ENCODE results near the gene MICAL1. TPM values are rescaled to one million over a fixed set of nuclear protein-coding genes. Genes with fewer than 3 reads are reported as not detected.

Gene MICAL1
- total and polyA plus RNA-seq, 10 of the 15 experiments (the other 5 are each of a cell fraction or from before 2014, with no cell fraction given): 0.32 to 71.6 (median 45.3) TPM

DNA sequence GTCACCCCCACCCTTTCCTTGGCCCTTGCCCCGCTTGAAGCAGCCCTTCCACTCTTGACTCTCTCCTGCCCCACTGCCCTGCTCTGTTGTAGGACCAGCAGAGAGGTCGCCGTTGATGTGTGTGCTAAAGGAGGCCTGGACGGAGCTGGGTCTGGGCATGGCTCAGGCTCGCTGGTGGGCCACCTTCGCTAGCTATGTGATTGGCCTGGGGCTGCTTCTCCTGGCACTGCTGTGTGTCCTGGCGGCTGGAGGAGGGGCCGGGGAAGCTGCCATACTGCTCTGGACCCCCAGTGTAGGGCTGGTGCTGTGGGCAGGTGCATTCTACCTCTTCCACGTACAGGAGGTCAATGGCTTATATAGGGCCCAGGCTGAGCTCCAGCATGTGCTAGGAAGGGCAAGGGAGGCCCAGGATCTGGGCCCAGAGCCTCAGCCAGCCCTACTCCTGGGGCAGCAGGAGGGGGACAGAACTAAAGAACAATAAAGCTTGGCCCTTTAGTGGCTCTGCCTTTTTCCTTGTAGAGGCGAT is 12.1 kb downstream of the MICAL1 start:
- DNase-seq (ENCODE audit: low read depth, low spot score): no peak
- H3K27ac ChIP-seq (ENCODE audit: control insufficient read depth, insufficient read depth): no peak overlapping the region
- H3K4me3 ChIP-seq: no peak overlapping the region
- ChIA-PET POLR2A (interaction anchor here (1.2 to 5.5 kb wide), 3 partner anchors 11 to 61 kb away, joined by 3 to 74 read pairs (median 17); partner anchors contain the start of genes CD164 and MICAL1), RAD21 (ENCODE audit: unreplicated experiment) (interaction anchor here (0.7 to 4.4 kb wide), 3 partner anchors 15 to 255 kb away, joined by 3 to 34 read pairs (median 3); partner anchors contain the start of gene ZBTB24), SMC1A (ENCODE audit: uncharacterized antibody, unreplicated experiment) (interaction anchor here (1.2 to 4.7 kb wide), 6 partner anchors 11 to 250 kb away, joined by 3 to 34 read pairs (median 6); partner anchors contain the start of genes MICAL1 and ZBTB24), CTCF (interaction anchor here (1.6 to 4.8 kb wide), 5 partner anchors 10 to 37 kb away, joined by 6 to 30 read pairs (median 19); partner anchors contain the start of genes MICAL1 and ZBTB24)
- H2AFZ ChIP-seq (ENCODE audit: control insufficient read depth, low read depth, low read length): no peak overlapping the region
- intact Hi-C loops (cut with micrococcal nuclease; ENCODE audit: unreplicated experiment): no loop called here
- no peaks in the 10 kb centered on the region for H4K20me1 ChIP-seq (ENCODE audit: control insufficient read depth, insufficient read depth)
- in situ Hi-C loops (cut with MboI): no loop called here
- no peak for FAIRE-seq
- peaks cover 7% of the 10 kb centered on the region for H3K79me2 ChIP-seq (ENCODE audit: control insufficient read depth, insufficient read depth, low read length)
- WGBS (ENCODE audit: insufficient coverage, insufficient replicate concordance, low lambda C conversion rate, missing lambda C conversion rate): 88% methylated on average over 9 of the region's 10 CpGs
- H3K36me3 ChIP-seq (ENCODE audit: control insufficient read depth in 2 of 2, insufficient read depth in 2 of 2, low read length in 1 of 2): peaks cover 11 to 19% of the 10 kb centered on the region in 2 experiments
- no peak overlapping the region for H3K9ac ChIP-seq (ENCODE audit: control insufficient read depth, insufficient read depth, low read length)
- TF ChIP-seq POLR2A (IDR thresholded peaks at IDR 0.05; ENCODE audit: low read depth, low read length): 0 out of 2 replicates have a peak, but pooled peaks have one; percentile 38
- no peak for TF ChIP-seq DPF2 (IDR thresholded peaks at IDR 0.05)
- no peak overlapping the region for H3K4me2 ChIP-seq (ENCODE audit: control insufficient read depth, insufficient read depth)
- no peaks in the 10 kb centered on the region for H3K9me3 ChIP-seq (replicated peaks; ENCODE audit: control insufficient read depth, insufficient read depth, low read length)
- no peak for ATAC-seq
- H3K27me3 ChIP-seq (replicated peaks in 1 of 2; ENCODE audit: control insufficient read depth in 2 of 2, insufficient read depth in 2 of 2, low read length in 1 of 2): no peaks in the 10 kb centered on the region
- BruUV-seq (replicated peaks): no TSS peak
- peaks cover 12% of the 10 kb centered on the region for H3K4me1 ChIP-seq (ENCODE audit: control insufficient read depth, insufficient read depth, low read length)

DNA sequence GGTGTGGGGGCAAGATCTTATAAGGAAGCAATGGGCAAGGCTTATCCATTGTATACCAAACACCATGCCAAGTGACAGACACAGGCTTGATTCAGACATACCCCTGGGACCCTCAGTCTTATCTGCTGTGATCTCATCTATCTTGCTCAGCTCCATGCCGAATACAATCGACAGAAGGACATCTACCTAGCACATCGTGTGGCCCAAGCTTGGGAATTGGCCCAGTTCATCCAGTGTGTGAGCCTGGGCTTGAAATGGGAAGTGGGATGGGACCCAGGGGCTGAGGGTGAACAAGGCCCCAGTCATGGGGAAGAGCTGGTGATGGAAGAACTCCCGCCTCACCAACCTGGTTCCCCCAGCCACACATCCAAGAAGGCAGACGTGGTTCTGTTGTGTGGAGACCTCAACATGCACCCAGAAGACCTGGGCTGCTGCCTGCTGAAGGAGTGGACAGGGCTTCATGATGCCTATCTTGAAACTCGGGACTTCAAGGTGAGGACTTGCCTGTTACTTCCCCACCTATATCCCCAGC is 13.1 kb downstream of the MICAL1 start:
- H3K4me1 ChIP-seq (ENCODE audit: control insufficient read depth, insufficient read depth, low read length): peaks cover 12% of the 10 kb centered on the region
- DNase-seq (ENCODE audit: low read depth, low spot score): no peak
- H4K20me1 ChIP-seq (ENCODE audit: control insufficient read depth, insufficient read depth): no peaks in the 10 kb centered on the region
- no peak overlapping the region for H3K4me3 ChIP-seq
- ChIA-PET RAD21 (ENCODE audit: unreplicated experiment) (interaction anchor here (1.0 to 4.4 kb wide), 5 partner anchors 23 to 63 kb away, joined by 3 to 34 read pairs (median 4); partner anchors contain the start of gene ZBTB24), CTCF (interaction anchor here (0.6 to 4.8 kb wide), 10 partner anchors 8 to 675 kb away, joined by 3 to 30 read pairs (median 9); partner anchors contain the start of genes CD164, MICAL1 and ZBTB24), POLR2A (interaction anchor here (1.2 to 5.5 kb wide), 6 partner anchors 12 to 60 kb away, joined by 4 to 74 read pairs (median 7); partner anchors contain the start of genes CD164 and MICAL1), SMC1A (ENCODE audit: uncharacterized antibody, unreplicated experiment) (interaction anchor here (1.3 to 4.7 kb wide), 9 partner anchors 12 to 254 kb away, joined by 3 to 34 read pairs (median 6); partner anchors contain the start of genes MICAL1 and ZBTB24)
- H3K9me3 ChIP-seq (replicated peaks; ENCODE audit: control insufficient read depth, insufficient read depth, low read length): no peaks in the 10 kb centered on the region
- in situ Hi-C loops (cut with MboI) (no loop called here), intact Hi-C loops (cut with micrococcal nuclease; ENCODE audit: unreplicated experiment) (no loop called here)
- peaks cover 7% of the 10 kb centered on the region for H3K79me2 ChIP-seq (ENCODE audit: control insufficient read depth, insufficient read depth, low read length)
- H3K27ac ChIP-seq (ENCODE audit: control insufficient read depth, insufficient read depth): no peak overlapping the region
- no peak for FAIRE-seq
- H3K4me2 ChIP-seq (ENCODE audit: control insufficient read depth, insufficient read depth): peak overlapping the region; percentile 97
- peaks cover 11 to 19% of the 10 kb centered on the region in 2 experiments for H3K36me3 ChIP-seq (ENCODE audit: control insufficient read depth in 2 of 2, insufficient read depth in 2 of 2, low read length in 1 of 2)
- no TSS peak for BruUV-seq (replicated peaks)
- 92% methylated on average over 6 of the region's 6 CpGs for WGBS (ENCODE audit: insufficient coverage, insufficient replicate concordance, low lambda C conversion rate, missing lambda C conversion rate)
- no peaks in the 10 kb centered on the region for H3K27me3 ChIP-seq (replicated peaks in 1 of 2; ENCODE audit: control insufficient read depth in 2 of 2, insufficient read depth in 2 of 2, low read length in 1 of 2)
- no peak overlapping the region for H2AFZ ChIP-seq (ENCODE audit: control insufficient read depth, low read depth, low read length)
- H3K9ac ChIP-seq (ENCODE audit: control insufficient read depth, insufficient read depth, low read length): no peak overlapping the region
- no peak for ATAC-seq
- TF ChIP-seq MTA2 (IDR thresholded peaks at IDR 0.05; ENCODE audit: low read depth) (no peak), YBX1 (IDR thresholded peaks at IDR 0.05) (no peak), POLR2AphosphoS2 (IDR thresholded peaks at IDR 0.05; ENCODE audit: low read depth, low read length) (peak; percentile 25; the same call in 1 of the 2 replicates), POLR2AphosphoS5 (IDR thresholded peaks at IDR 0.05; ENCODE audit: low read length) (peak; percentile 57; the same call in 1 of the 2 replicates), POLR2A (IDR thresholded peaks at IDR 0.05; ENCODE audit: low read depth, low read length) (0 out of 2 replicates have a peak, but pooled peaks have one; percentile 50)
- TF ChIP-seq, protein P1, sequence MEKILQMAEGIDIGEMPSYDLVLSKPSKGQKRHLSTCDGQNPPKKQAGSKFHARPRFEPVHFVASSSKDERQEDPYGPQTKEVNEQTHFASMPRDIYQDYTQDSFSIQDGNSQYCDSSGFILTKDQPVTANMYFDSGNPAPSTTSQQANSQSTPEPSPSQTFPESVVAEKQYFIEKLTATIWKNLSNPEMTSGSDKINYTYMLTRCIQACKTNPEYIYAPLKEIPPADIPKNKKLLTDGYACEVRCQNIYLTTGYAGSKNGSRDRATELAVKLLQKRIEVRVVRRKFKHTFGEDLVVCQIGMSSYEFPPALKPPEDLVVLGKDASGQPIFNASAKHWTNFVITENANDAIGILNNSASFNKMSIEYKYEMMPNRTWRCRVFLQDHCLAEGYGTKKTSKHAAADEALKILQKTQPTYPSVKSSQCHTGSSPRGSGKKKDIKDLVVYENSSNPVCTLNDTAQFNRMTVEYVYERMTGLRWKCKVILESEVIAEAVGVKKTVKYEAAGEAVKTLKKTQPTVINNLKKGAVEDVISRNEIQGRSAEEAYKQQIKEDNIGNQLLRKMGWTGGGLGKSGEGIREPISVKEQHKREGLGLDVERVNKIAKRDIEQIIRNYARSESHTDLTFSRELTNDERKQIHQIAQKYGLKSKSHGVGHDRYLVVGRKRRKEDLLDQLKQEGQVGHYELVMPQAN (conservative IDR thresholded peaks at IDR 0.05): no peak

All from GM12878 (cell line).